ENCODE measurements around the gene HDAC4.

The HDAC4 gene

DNA sequence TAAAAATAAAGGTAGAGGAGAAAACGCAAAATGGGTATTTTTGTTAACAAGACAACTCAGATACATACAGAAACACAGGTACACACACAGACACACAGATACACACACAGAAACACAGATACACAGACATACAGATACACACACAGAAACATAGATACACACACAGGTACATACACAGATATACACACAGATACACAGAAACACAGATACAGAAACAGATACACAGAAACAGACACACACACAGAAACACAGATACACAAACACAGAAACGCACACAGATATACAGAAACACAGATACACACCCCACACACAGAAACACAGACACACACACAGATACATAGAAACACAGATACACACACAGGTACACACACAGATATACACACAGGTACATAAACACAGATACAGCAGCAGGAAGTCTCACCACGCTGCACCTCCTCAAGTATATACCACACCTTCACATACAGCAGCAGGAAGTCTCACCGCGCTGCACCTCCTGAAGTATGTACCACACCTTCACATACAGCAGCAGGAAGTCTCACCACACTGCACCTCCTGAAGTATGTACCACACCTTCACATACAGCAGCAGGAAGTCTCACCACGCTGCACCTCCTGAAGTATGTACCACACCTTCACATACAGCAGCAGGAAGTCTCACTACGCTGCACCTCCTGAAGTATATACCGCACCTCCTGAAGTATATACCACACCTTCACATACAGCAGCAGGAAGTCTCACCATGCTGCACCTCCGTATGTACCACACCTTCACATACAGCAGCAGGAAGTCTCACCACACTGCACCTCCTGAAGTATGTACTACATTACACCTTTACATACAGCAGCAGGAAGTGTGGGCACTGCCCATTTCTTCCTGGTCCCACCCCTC lies 250.5 kb downstream of the HDAC4 start:
- DNase-seq: peak in 12 of 42 donors; percentile 1 to 16 (median 4)
- intact Hi-C loops (cut with DNase I): no loop called here

DNA sequence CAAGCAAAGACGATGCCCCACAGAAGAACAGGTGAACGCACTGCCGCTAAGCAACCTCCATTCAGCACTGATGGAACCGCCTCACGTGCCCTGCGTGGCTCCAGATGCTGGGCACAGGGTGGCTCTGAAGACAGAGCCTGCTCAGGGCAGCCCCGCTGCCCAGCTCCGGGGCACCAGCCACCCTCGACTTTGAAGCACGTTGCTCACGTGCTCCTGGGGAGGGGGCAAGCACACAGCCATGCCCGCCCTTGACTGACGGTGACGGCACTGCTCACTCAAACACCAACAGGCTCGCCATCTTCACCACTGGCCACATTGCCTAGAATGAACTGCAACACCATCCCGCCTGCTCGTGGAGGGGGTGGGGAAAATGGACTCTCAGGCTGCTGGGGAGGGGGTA lies 251.3 kb downstream of the HDAC4 start:
- DNase-seq: peak in 20 of 42 donors; percentile 0 to 28 (median 7)
- intact Hi-C loops (cut with DNase I): no loop called here

DNA sequence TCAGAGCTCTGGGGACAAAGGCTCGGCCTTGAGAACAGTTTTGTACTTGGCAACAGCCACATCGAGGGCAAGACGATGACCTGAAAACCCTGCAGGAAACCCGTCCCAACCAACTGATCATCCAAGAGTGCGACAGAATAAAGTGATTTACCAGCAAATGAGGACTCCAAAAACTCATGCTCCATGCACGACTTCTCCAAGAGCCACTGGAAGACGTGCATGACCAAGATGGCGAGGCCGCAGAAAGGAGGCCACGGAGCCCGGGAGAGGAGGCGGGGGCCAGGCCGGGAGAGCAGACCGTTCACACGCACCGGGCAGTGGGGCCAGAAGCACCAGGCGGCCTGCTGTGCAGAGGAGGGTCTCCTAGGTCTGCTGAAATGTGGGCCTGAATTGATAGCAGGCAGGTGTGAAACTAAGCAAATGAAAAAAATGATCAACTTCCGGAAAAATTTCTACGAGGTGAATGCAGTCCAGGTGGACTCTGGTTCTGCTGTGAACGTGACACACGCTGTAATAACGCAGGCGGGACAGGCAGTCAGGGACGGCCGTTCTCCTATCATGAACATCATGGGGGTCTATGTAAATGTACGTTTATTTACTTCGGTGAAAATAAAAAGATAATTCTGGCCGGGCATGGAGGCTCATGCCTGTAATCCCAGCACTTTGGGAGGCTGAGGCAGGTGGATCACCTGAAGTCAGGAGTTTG lies 252.2 kb downstream of the HDAC4 start:
- DNase-seq: peak in 10 of 42 donors; percentile 2 to 21 (median 13)
- intact Hi-C loops (cut with DNase I): no loop called here

DNA sequence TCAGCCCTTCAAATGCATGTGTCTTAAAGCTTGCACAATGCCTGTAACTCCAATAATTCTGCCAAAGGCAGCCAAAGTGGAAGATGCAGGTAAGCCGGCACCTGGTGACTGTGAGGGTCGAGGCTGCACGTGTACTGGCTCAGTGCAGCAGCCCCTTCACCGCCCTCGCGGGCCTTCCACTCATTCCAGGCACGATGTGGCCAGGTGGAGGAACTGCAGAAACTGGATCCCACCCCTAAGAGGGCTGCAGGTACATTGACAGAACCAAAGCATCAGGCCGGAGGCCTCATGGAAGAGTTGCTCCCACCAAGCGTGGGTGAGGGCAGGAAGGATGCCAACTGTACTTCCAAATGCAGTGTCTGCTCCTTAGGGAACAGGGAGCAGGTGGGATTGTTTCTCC lies 253.4 kb downstream of the HDAC4 start:
- intact Hi-C loops (cut with DNase I): no loop called here
- peak in 2 of 42 donors; percentile 4 to 29 for DNase-seq

DNA sequence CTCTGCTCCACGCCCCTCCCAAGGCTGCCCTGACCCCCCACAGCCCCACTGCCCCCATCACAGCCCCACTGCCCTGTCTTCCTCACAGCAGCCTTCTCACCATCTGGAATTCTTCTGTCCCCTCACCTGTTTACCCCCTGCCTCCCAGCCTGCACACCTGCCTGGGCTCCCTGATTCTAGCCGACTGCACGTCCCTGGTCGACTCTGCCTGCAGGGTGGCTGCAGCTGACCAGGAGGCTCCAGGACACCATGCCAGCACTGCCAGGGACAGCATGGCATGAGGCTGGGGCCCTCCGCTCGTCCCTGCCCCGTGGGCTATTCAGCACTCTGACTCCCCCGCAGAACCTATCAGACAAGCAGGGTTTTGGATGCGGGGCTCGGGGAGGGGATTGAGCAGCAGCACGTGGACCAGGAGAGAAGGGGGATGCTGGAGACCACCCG lies 254.1 kb downstream of the HDAC4 start:
- no peak for DNase-seq
- intact Hi-C loops (cut with DNase I): no loop called here

DNA sequence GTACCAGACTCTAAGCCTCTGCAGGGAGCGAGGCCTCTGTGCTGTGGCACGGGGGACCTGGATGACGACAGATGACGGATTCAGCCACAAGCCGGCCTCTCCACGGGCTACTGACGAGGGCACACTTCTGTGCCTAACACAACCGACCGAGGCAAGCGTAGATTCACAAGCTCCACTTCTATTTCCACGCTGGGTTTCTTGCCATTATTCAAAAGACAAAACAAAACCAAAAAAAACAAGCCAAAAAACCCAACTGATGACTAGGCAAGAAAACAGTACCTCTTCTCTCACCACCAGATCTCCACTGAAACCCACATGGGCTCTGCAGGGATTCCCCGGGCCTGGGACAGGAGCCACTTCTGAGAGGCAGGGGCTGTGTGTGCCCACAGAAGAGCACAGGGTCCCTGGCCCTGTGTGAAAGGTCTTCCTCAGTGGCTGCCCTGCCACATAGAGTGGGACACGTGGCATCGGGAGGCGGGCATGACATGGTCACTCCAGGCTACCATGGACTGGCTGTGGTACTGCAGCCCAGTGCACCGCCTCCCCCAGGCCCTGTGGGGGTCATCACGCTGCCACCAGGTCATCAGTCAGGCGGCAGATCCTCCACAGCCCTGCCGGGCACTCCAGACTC lies 254.7 kb downstream of the HDAC4 start:
- intact Hi-C loops (cut with DNase I): no loop called here
- DNase-seq: no peak

DNA sequence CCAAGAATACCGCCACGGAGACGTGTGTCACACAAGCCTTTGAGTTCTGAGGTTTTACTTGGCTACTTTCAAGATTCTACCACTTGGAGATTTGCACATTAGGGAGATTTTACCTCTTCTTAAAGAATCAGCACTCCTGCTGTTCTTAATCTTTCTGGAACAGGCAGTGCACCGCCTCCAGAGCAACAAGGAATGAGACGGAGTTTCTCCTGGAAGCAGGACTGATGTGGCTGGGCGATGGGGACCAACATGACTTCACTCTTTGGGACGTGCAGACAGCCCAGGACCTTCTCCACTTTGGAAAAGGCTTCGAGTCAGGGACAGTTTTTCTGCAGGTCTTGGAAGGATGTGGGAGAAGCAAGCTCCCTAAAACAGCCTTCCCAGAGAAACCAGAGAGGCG lies 255.2 kb downstream of the HDAC4 start:
- no peak for DNase-seq
- intact Hi-C loops (cut with DNase I): no loop called here

DNA sequence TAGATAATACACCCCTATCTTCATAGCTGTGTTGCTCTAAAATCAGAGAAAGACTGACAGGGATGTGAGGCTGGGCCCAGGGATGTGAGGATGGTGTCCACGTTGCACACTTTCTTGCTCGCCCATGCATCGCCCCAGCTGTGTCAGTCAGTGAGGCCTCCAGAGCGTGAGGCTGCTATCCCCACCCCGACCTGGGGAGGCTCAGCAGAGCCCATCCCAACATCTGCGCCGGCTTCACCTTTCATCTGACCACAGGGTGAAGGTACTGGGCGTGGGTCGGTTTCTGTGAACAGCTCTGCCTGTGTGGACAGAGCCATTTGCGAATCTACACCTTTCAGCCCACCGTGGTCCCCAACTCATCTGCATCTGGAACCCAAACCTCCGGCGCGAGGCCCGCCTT lies 255.7 kb downstream of the HDAC4 start:
- DNase-seq: no peak
- intact Hi-C loops (cut with DNase I): no loop called here

DNA sequence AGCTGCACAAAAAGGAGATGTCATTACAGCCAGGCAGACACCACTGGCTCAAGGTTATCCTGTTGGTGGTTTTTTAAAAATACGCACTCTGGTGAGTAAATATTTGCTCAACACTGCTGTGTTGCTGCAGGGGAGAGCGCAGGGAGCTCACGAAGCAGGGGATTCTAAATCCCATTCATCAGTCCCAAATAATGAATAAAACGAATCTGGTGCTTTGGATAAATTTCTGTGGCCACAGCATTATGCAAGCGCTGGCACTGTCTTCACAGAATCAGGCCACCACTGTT lies 256.2 kb downstream of the HDAC4 start:
- no peak for DNase-seq
- intact Hi-C loops (cut with DNase I): no loop called here

DNA sequence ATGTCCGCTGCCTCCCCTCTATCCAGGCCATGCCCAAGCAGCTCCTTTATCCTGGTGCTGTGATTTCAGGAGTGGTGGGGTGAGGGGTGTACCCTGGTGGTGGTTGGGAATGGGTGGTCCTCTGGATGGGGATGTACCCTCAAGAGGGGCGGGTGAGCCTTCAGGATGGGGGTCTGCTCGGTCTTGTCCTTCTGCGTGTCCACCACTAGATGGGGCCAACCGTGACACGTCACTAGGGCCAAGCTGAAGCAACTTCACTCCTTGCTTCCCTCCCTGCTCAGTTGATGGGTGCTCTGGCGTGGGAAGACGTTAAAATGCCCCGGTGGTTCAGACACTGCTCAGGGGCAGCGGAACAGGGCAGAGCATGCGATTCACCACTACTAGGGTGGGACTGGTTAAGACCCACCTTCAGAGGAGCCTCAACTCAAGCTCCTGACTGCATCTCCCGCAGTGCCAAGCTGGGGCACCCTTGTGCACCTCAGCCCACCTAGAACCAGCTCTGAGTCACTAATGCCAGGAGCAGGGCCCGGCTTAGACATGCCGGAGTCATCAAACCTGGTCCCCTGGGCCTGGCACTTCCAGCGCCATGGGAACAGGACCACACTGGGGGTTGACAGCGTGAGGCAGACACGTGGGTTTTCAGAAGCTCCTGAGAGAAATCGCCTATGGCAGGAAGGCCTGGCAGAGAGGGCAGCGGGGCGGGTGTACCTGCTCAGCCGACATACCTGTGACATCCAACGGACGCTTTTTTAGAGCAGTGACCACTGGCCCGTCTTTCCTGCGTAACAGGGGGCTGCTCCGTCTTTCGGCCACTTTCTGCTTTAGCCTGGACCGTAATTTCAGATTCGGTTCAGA lies 256.7 kb downstream of the HDAC4 start:
- intact Hi-C loops (cut with DNase I): no loop called here
- peak in 35 of 42 donors; percentile 32 to 81 (median 60) for DNase-seq

DNA sequence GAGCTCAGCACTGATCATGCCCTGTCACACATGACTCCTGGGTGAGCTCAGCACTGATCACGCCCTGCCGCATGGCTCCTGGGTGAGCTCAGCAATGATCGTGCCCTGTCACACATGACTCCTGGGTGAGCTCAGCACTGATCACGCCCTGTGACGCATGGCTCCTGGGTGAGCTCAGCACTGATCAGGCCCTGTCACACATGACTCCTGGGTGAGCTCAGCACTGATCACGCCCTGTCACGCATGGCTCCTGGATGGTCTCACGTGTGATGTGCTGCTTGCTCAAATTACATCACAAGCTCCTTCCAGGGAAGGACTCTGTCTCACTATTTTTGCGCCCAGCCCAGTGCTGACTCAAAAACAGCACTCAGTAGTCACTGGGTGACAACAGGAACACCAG lies 258.0 kb downstream of the HDAC4 start:
- intact Hi-C loops (cut with DNase I): no loop called here
- no peak for DNase-seq

DNA sequence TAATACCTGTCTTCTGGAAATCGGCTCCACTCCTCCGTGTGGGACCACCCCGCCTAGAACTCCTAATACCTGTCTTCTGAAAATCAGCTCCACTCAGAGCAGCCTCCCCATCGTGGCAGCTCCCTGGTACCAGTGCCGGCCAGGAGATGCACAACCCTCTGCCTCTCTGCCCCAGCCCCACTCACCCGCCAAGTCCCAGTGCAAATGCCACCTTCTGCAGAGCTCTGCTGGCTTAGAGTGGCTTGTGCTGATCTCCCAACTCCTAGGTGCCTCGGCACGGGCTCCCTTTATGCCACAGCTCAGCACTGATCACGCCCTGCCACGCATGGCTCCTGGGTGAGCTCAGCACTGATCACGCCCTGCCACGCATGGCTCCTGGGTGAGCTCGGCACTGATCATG lies 258.5 kb downstream of the HDAC4 start:
- intact Hi-C loops (cut with DNase I): no loop called here
- no peak for DNase-seq

DNA sequence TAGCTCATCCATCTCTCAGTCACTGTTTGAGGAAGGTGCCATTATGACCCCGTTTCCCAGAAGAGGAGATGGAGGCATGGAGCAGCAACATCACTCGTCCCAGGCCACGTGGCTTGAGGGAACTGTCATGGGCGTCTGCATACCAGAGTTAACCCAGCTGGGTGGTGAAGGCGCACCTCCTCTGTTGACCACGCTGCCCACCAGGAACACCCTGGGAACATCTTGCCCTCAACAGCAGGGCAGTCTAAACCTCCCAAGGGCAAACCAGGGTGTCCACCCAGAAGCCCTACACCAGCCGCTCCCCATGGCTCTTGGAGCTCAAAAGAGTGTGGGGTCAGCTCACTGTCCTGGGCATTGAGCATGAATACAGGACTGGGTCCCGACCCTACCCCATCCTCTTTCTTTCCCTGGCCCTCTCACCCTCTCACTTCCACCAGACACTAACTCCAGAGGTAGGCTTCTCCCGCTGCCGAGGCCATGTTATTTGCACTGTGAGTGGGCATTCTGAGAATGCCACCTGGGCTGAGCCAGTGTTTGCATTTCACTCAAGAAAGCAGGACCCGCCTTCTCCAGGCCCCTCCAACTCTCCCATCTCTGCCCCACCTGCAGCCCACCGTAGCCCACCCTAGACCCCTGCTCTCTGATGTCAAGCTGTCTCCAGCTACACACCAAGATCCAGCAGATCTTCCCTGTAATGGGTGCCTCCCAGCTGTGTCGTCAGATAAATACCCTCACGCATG lies 259.6 kb downstream of the HDAC4 start:
- no peak for DNase-seq
- intact Hi-C loops (cut with DNase I): no loop called here

DNA sequence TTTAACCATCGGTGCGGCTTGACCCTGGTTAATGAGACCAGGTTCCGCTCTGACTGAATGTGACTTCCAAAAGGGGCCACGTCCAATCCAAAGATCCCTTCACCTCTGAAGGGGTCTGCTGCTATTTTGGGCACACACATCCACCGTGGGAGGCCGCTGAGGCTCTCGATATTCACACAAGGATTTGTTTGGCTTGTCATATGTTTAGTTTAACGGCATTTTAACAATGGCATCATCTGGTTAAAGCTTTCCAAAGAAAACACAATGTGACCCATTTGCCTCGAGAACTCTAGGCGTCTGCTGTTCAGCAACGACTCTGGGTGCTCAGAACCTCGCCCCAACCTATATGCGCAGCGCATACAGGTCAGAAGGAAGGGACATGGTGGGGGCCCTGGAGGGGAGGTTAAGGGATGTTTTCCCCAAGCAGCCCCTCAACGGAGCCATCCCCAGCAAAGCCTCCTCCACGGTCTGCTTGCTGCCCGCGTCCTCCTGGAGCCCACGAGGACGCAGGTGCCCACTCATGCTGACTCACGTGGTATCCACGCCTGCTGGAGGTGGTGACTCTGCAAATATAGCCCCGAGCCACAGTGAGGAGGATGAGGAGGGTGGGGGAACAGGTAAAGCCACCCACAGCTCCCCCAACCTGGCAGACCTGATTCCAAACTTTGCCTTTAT lies 260.3 kb downstream of the HDAC4 start:
- intact Hi-C loops (cut with DNase I): no loop called here
- no peak for DNase-seq

DNA sequence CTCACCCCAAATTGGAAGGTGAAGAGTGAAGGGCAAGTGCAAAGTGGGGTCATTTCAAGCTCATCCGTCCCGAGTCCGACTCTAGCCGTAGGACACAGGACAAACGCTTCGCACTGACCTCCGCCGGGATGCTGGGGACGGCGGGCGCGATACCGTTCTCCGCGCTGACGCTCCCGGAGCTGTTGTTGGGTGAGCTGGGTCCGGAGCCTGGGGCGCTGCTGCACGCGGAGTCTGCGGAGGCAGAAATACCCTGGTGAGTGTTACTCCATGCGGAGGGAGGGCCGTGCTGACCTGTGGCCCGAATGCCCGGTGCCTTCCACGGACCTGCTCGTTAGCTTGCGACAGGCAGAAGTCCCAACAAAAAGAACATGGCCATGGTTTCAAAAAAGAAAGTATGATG lies 261.3 kb downstream of the HDAC4 start:
- no peak for DNase-seq
- intact Hi-C loops (cut with DNase I): no loop called here

DNA sequence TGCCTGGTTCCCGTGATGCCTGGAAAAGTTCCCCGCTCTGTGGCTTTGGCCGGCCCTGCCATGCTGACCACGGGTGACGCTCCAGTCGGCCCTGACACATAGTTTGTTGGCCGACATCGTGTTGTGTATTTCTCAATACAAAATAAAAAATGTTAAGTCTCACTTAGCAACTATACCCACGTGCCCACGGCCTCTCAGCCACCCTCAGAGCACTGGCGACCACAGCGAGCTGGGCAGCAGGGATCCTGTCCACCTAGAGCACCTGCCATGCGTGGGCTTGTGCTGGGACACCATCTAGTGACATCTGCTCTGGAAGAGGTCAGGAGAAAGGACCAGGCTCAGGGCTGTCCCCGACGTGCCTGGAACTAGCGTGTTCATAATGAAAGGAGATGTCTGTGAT lies 261.7 kb downstream of the HDAC4 start:
- intact Hi-C loops (cut with DNase I): no loop called here
- no peak for DNase-seq

DNA sequence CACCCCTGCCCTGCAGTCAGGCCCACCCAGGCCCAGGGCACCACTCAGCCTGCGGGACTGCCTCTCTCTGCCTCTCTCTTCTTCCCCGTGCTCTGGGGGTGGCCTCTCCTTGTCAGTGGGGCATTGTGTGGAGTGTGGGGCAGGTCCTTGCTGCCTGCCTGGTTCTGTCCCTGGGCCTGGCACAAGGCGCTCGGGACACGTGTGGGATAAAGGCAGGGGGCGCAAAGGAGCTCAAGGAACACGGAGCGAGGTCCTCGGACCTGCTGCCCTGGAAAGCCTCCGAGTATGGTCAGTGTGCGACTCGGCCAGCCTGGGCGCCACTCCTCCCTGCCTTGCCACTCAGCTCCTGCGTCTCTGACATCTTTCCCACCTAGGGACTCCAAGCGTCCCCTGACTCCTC lies 262.2 kb downstream of the HDAC4 start:
- intact Hi-C loops (cut with DNase I): no loop called here

DNA sequence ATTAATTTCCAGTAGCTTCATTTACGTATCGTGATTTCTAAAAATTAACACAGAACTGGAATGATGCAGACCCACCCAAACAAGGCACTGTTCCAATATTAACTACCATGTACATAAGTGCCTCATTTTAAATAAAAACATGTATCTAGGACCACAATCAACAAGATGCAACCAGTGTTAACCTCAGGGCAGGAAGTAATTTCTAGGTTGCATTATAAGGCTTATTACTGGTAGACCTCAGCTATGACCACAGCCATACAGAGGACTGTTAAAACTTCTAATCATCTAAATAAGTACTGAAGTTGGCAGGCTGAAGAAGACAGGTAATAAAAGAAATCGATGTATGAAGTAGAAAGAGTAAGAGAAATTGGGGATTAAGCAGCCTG lies 262.9 kb downstream of the HDAC4 start:
- intact Hi-C loops (cut with DNase I): no loop called here
- DNase-seq: no peak

More for the DNA sequence above, 262.2 kb downstream of the HDAC4 start:
- DNase-seq: peak in 4 of 42 donors; percentile 33 to 68 (median 49)

Measured in head of caudate nucleus (tissue), 42 donors.